Heart left ventricle (tissue), 13 donors: ENCODE measurements around the gene ASMTL.

Experiments used
- POLR2A ChIP-seq, 2 donors: fragments of 450-650 bp; IDR thresholded peaks; one replicate each; pipeline ENCODE4 v1.6.1; 2017; ENCODE audit warnings: antibody characterized with exemption in 2 of 2, mild to moderate bottlenecking in 2 of 2, moderate library complexity in 2 of 2
- TF ChIP-seq, protein P1 (sequence below), 12 donors: fragments of 200-600 bp; sonication (generic) in 4 of 12; IDR thresholded peaks; one replicate each; pipeline versions ENCODE4 v1.5.0 to v1.8.0; 2018 to 2022; ENCODE audit warnings: antibody characterized with exemption in 12 of 12, mild to moderate bottlenecking in 5 of 12
- donor health status: ischemic (EF 13 %, LVEDD 7.1; RV severe dilation, severe dysfunction).
- donor health status: DM: no; HTN: yes; CAD: no.
- donor health status: DM: no; HTN: no; CAD: no.
- donor health status: ischemic (EF 25% LVEDD 6.9; RV normal size, moderate dysfunction).
- donor health status: ischemic (EF 25% LVEDD 5.7; RV mildly dilated, moderate dysfunction).
- donor health status: ischemic (EF 35%, LVEDD 5.7; RV mildly dilated, moderate dysfunction).
- donor health status: nonischemic (EF 11% LVEDD 7.7; RV severe dilation, severe dysfunction).
- donor health status: DM: yes; HTN: yes; CAD: no.
- donor health status: PGD.
- donor health status: ischemic (EF 29% LVEDD 5.4; RV normal size, mild dysfunction).
- donor health status: nonischemic (EF 23%, LVEDD 6.1; RV moderate dilation, normal function).

DNA sequence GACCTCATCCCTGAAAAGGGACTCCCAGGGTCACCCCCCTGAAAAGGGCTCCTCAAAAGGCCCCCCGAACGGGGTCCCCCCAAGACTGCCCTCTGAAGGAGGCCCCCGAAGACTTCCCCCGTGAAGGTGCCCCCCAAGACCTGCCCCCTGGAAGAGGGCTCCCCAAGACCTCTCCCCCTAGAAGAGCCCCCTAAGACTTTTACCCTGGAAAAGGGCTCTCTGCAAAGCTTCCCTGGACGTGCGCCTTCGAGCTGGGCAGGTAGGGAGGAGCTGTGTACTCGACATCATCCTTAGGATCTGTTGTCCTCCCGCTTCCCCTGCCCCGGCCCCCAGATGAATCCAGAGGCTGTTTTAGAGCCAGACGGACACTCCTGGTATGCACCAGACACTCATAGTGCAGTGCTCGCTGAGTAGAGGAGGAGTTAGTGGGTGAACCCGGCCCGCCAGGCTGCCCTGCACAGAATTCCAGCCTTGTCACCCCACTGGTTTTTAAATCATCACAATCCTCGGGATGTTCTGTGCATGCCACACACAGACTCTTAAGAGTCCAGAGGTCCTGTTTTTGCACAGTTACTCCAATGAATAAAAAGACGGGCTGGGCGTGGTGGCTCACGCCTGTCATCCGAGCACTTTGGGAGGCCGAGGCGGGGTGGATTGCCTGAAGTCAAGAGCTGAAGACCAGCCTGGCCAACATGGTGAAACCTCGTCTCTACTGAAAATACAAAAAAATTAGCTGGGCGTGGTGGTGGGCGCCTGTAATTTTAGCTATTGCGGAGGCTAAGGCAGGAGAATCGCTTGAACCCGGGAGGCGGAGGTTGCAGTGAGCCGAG lies 55.1 kb downstream of the ASMTL start:
- TF ChIP-seq POLR2A (IDR thresholded peaks at IDR 0.05): no peak
- TF ChIP-seq, protein P1, sequence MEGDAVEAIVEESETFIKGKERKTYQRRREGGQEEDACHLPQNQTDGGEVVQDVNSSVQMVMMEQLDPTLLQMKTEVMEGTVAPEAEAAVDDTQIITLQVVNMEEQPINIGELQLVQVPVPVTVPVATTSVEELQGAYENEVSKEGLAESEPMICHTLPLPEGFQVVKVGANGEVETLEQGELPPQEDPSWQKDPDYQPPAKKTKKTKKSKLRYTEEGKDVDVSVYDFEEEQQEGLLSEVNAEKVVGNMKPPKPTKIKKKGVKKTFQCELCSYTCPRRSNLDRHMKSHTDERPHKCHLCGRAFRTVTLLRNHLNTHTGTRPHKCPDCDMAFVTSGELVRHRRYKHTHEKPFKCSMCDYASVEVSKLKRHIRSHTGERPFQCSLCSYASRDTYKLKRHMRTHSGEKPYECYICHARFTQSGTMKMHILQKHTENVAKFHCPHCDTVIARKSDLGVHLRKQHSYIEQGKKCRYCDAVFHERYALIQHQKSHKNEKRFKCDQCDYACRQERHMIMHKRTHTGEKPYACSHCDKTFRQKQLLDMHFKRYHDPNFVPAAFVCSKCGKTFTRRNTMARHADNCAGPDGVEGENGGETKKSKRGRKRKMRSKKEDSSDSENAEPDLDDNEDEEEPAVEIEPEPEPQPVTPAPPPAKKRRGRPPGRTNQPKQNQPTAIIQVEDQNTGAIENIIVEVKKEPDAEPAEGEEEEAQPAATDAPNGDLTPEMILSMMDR (IDR thresholded peaks at IDR 0.05): no peak
